H1 (cell line): ENCODE results near the gene MEGF11. TPM values are rescaled to one million over a fixed set of nuclear protein-coding genes. Genes with fewer than 3 reads are reported as not detected.

ENCODE experiments used
- CTCF ChIA-PET: fragments of 300-600 bp; sonication (Branson Sonifier 250); formaldehyde crosslinking; loops from one replicate; lab custom pipeline; 2021; ENCODE audit not compliant: partially characterized antibody; lab: Charles Lee
- POLR2A ChIA-PET: fragments of 300-600 bp; sonication (Branson Sonifier 250); formaldehyde crosslinking; loops from one replicate; lab custom pipeline; 2021; ENCODE audit warnings: inconsistent platforms; ENCODE audit not compliant: partially characterized antibody; lab: Charles Lee
- DNase-seq, 2 experiments: peaks; one replicate each; pipeline versions ENCODE4 v3.0.0 to v3.0.0-alpha.2; 2010 to 2022; ENCODE audit warnings: low spot score in 2 of 2, low read depth in 1 of 2, mixed read lengths in 1 of 2
- FAIRE-seq: peaks from 2 replicates; lab custom pipeline; 2011; peaks lifted over from hg19 to GRCh38; lab: Jason Lieb, UNC
- H2AFZ ChIP-seq: 2 replicates; pipeline ENCODE4 v1.8.1; 2012; ENCODE audit warnings: low read length, inconsistent platforms
- H2AK5ac ChIP-seq: 2 replicates; pipeline ENCODE4 v1.6.1; 2013; ENCODE audit warnings: low read depth, low read length
- H2BK120ac ChIP-seq: replicated peaks from 2 replicates; pipeline ENCODE3; 2013; ENCODE audit warnings: low read depth, low read length, inconsistent platforms
- H2BK12ac ChIP-seq: 2 replicates; pipeline ENCODE4 v1.6.1; 2013; ENCODE audit warnings: low read depth, low read length
- H2BK15ac ChIP-seq: 2 replicates; pipeline ENCODE4 v1.6.1; 2013; ENCODE audit warnings: low read length
- H2BK20ac ChIP-seq: 2 replicates; pipeline ENCODE4 v1.6.1; 2013; ENCODE audit warnings: low read length
- H2BK5ac ChIP-seq: 2 replicates; pipeline ENCODE4 v1.6.1; 2013; ENCODE audit warnings: low read depth, low read length
- H3K14ac ChIP-seq: 2 replicates; pipeline ENCODE4 v1.6.1; 2013; ENCODE audit warnings: inconsistent platforms; ENCODE audit not compliant: insufficient read length
- H3K18ac ChIP-seq: 2 replicates; pipeline ENCODE4 v1.6.1; 2013; ENCODE audit warnings: low read length; ENCODE audit errors: extremely low read depth
- H3K23ac ChIP-seq: 2 replicates; pipeline ENCODE4 v1.6.1; 2013; ENCODE audit warnings: inconsistent platforms; ENCODE audit not compliant: insufficient read length
- H3K23me2 ChIP-seq: 2 replicates; pipeline ENCODE4 v1.6.1; 2013; ENCODE audit warnings: low read depth, low read length
- H3K27ac ChIP-seq: 2 replicates; pipeline ENCODE4 v1.6.1; 2011; ENCODE audit warnings: low read depth, low read length, inconsistent platforms
- H3K27me3 ChIP-seq, 4 experiments: replicated peaks in 1 of 4; 1 replicate in 1 of 4; 2 replicates in 3 of 4; pipeline versions ENCODE4 v1.6.1 to v1.8.1; 2011 to 2013; ENCODE audit warnings: low read length in 3 of 4, mild to moderate bottlenecking in 3 of 4, inconsistent platforms in 2 of 4, mixed read lengths in 2 of 4, moderate library complexity in 1 of 4; ENCODE audit not compliant: control insufficient read depth in 3 of 4, insufficient read depth in 3 of 4; ENCODE audit errors: extremely low read depth in 1 of 4
- H3K36me3 ChIP-seq, 4 experiments: 2 replicates each; pipeline versions ENCODE4 v1.6.1 to v1.8.1; 2011 to 2013; ENCODE audit warnings: mild to moderate bottlenecking in 4 of 4, low read length in 3 of 4, moderate library complexity in 2 of 4, control low read depth in 1 of 4, inconsistent platforms in 1 of 4; ENCODE audit not compliant: insufficient read depth in 4 of 4, control insufficient read depth in 2 of 4
- H3K4ac ChIP-seq: replicated peaks from 2 replicates; pipeline ENCODE3; 2013; ENCODE audit warnings: low read length, low read depth, mixed read lengths, inconsistent platforms; ENCODE audit not compliant: insufficient read length
- H3K4me1 ChIP-seq, 4 experiments: replicated peaks in 1 of 4; 1 replicate in 1 of 4; 2 replicates in 3 of 4; pipeline versions ENCODE4 v1.6.1 to v1.8.1; 2011 to 2013; ENCODE audit warnings: low read length in 3 of 4, inconsistent platforms in 2 of 4, mixed read lengths in 1 of 4; ENCODE audit not compliant: insufficient read depth in 4 of 4, control insufficient read depth in 3 of 4
- H3K4me2 ChIP-seq, 2 experiments: 2 replicates each; pipeline versions ENCODE4 v1.6.1 to v1.8.1; 2011 to 2013; ENCODE audit warnings: low read depth in 2 of 2, low read length in 2 of 2, control low read depth in 1 of 2, inconsistent platforms in 1 of 2, mild to moderate bottlenecking in 1 of 2; ENCODE audit not compliant: insufficient read depth in 1 of 2
- H3K4me3 ChIP-seq, 4 experiments: fragments of 200-600, 300-600 bp in 1 of 4; sonication (generic), shearing (Covaris generic), sonication (Bioruptor Twin) in 1 of 4; 2 replicates each; pipeline versions ENCODE4 v1.5.1 to v1.8.1; 2011 to 2016; ENCODE audit warnings: low read length in 4 of 4, low read depth in 3 of 4, control low read depth in 2 of 4, inconsistent platforms in 2 of 4, mild to moderate bottlenecking in 2 of 4, mixed read lengths in 1 of 4, moderate library complexity in 1 of 4; ENCODE audit not compliant: insufficient read depth in 2 of 4; ENCODE audit errors: extremely low read depth in 1 of 4
- H3K56ac ChIP-seq: replicated peaks from 2 replicates; pipeline ENCODE3; 2013; ENCODE audit warnings: low read depth, mild to moderate bottlenecking, mixed read lengths, low read length, inconsistent platforms; ENCODE audit not compliant: insufficient read length
- H3K79me1 ChIP-seq: 2 replicates; pipeline ENCODE4 v1.6.1; 2013; ENCODE audit warnings: low read depth, low read length, control low read depth
- H3K79me2 ChIP-seq, 2 experiments: 2 replicates each; pipeline versions ENCODE4 v1.6.1 to v1.8.1; 2012 to 2013; ENCODE audit warnings: low read length in 2 of 2, mild to moderate bottlenecking in 2 of 2, inconsistent platforms in 1 of 2; ENCODE audit not compliant: insufficient read depth in 2 of 2, control insufficient read depth in 1 of 2
- H3K9ac ChIP-seq, 4 experiments: replicated peaks in 1 of 4; 1 replicate in 1 of 4; 2 replicates in 3 of 4; pipeline versions ENCODE4 v1.6.1 to v1.8.1; 2011 to 2013; ENCODE audit warnings: low read depth in 3 of 4, low read length in 3 of 4, control low read depth in 2 of 4, mild to moderate bottlenecking in 2 of 4, moderate library complexity in 2 of 4, inconsistent platforms in 1 of 4; ENCODE audit errors: extremely low read depth in 1 of 4
- H3K9me3 ChIP-seq, 2 experiments: 2 replicates each; pipeline versions ENCODE4 v1.6.1 to v1.8.1; 2012 to 2013; ENCODE audit warnings: mild to moderate bottlenecking in 2 of 2, moderate library complexity in 2 of 2, control low read depth in 1 of 2, inconsistent platforms in 1 of 2, low read depth in 1 of 2, low read length in 1 of 2, mixed read lengths in 1 of 2; ENCODE audit not compliant: insufficient read depth in 2 of 2
- H4K20me1 ChIP-seq, 2 experiments: replicated peaks in 1 of 2; 2 replicates each; pipeline versions ENCODE3 to v1.8.1; 2011 to 2013; ENCODE audit warnings: inconsistent platforms in 2 of 2, low read length in 2 of 2, mild to moderate bottlenecking in 1 of 2; ENCODE audit not compliant: insufficient read depth in 2 of 2, control insufficient read depth in 1 of 2
- H4K5ac ChIP-seq: 2 replicates; pipeline ENCODE4 v1.6.1; 2013; ENCODE audit warnings: low read length, low read depth, mixed read lengths, inconsistent platforms; ENCODE audit not compliant: insufficient read length
- H4K8ac ChIP-seq: 2 replicates; pipeline ENCODE4 v1.8.0; 2013; ENCODE audit warnings: mild to moderate bottlenecking, moderate library complexity, low read length, inconsistent platforms; ENCODE audit not compliant: insufficient read depth; ENCODE audit errors: extremely low read depth
- H4K91ac ChIP-seq: replicated peaks from 2 replicates; pipeline ENCODE3; 2013; ENCODE audit warnings: low read length, mixed read lengths, inconsistent platforms; ENCODE audit not compliant: insufficient read length
- CHD1 ChIP-seq: IDR thresholded peaks from 2 replicates; pipeline ENCODE4 v1.6.1; 2012; ENCODE audit warnings: low read depth, low read length, improper control_type of control experiment
- GTF2F1 ChIP-seq: IDR thresholded peaks from 2 replicates; pipeline ENCODE4 v1.6.1; 2012; ENCODE audit warnings: low read depth, low read length, improper control_type of control experiment, borderline replicate concordance
- KDM1A ChIP-seq: fragments of 200-600, 300-600 bp; sonication (generic); IDR thresholded peaks from 2 replicates; pipeline ENCODE4 v1.7.1; 2016; ENCODE audit warnings: mild to moderate bottlenecking, low read length, borderline replicate concordance
- NANOG ChIP-seq: IDR thresholded peaks from 2 replicates; pipeline ENCODE4 v1.6.1; 2011; ENCODE audit warnings: low read length, low read depth, mild to moderate bottlenecking, inconsistent platforms; ENCODE audit not compliant: insufficient read depth, poor library complexity, severe bottlenecking
- POLR2A ChIP-seq, 2 experiments: IDR thresholded peaks; 1 replicate in 1 of 2; 2 replicates in 1 of 2; pipeline ENCODE4 v1.6.1; 2011; ENCODE audit warnings: low read depth in 2 of 2, low read length in 2 of 2, mild to moderate bottlenecking in 2 of 2; ENCODE audit errors: control extremely low read depth in 1 of 2
- RFX5 ChIP-seq: IDR thresholded peaks from 2 replicates; pipeline ENCODE4 v1.6.1; 2011; ENCODE audit warnings: low read depth, low read length, improper control_type of control experiment, borderline replicate concordance
- TAF7 ChIP-seq: optimal IDR thresholded peaks from 2 replicates; pipeline ENCODE3; 2011; ENCODE audit warnings: low read depth, mild to moderate bottlenecking, inconsistent platforms, low read length, moderate library complexity, borderline replicate concordance
- WGBS, 2 experiments: shearing (Covaris generic) in 1 of 2; methylation state at CpG; one replicate each; pipeline versions ENCODE4 v1.1.6 to v1.1.7; 2013 to 2015; ENCODE audit warnings: low lambda C conversion rate in 2 of 2, mixed read lengths in 2 of 2, inconsistent platforms in 1 of 2, low coverage in 1 of 2, missing lambda C conversion rate in 1 of 2; ENCODE audit not compliant: insufficient replicate concordance in 2 of 2, insufficient coverage in 1 of 2, insufficient read length in 1 of 2; ENCODE audit errors: extremely low coverage in 1 of 2, missing lambda C conversion rate in 1 of 2; 5-methylcytosine and 5-hydroxymethylcytosine counted together
- polyA plus RNA-seq, 7 experiments: library from polyadenylated mRNA; depleted of rRNA in 3 of 7; stranded (reverse) in 5 of 7; unstranded in 2 of 7; fragments of >200 nt in 5 of 7; fragments of 200-250 nt in 2 of 7; gene quantifications; 1 replicate in 5 of 7; 2 replicates in 1 of 7; 4 replicates in 1 of 7; pipeline versions ENCODE4 v1.2.1 to v1.2.3, GENCODE V29; 2011 to 2013; ENCODE audit warnings: missing spikeins in 2 of 7, mixed read lengths in 2 of 7
- total RNA-seq: library from RNA; stranded (reverse); fragmentation: NEBNext Ultra II Directional; extraction: Animal tissue kit (Norgen Biotek cat#: 25700); gene quantifications from 2 replicates; pipeline ENCODE4 v1.2.1, GENCODE V29; 2021
- TF ChIP-seq, protein P1 (sequence below), 3 experiments: IDR thresholded peaks; 1 replicate in 2 of 3; 2 replicates in 1 of 3; pipeline versions ENCODE4 v1.5.1 to v1.6.1; 2011; ENCODE audit warnings: low read length in 3 of 3, mild to moderate bottlenecking in 3 of 3, inconsistent platforms in 2 of 3, low read depth in 1 of 3, moderate library complexity in 1 of 3; ENCODE audit not compliant: insufficient read depth in 1 of 3; ENCODE audit errors: control extremely low read depth in 1 of 3

The MEGF11 gene
- total and polyA plus RNA-seq, 2 of the 8 experiments (the other 6 are each of a cell fraction or from before 2014, with no cell fraction given): 4.4 to 4.8 TPM

DNA sequence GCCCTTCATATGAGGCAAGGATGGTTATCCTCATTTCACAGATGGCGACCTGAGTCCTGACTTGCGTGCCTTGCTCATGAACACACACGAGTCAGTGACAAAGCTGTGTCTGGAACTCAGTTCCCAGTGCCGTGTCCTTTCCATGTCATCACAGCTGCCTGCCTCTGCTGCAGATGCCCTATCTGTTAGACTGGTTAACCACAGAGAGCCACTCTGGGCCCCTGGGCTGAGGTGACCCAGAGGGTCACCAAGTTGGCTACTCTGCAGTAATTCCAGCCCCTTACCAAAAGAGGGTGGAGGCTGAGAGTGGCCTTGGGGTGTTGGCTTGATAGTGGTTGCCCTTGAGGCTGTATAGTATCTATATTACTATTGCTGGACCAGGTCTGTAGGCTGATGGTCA lies 343.2 kb downstream of the MEGF11 start:
- Histone ChIP-seq H4K91ac (no peak overlapping the region), H2BK15ac (no peak overlapping the region)
- CTCF ChIA-PET: interaction anchor here (0.9 to 2.6 kb wide), 3 partner anchors 11 to 158 kb away, joined by 3 to 10 read pairs (median 3); no protein-coding TSS in a partner anchor

More for the DNA sequence above, 343.2 kb downstream of the MEGF11 start:
- no peak overlapping the region for H3K4me2 ChIP-seq
- H3K56ac ChIP-seq: no peak overlapping the region
- TF ChIP-seq TAF7 (no peak), NANOG (no peak), RFX5 (no peak), KDM1A (no peak), POLR2A (IDR thresholded peaks at IDR 0.05; ENCODE audit: control extremely low read depth in 1 of 2, low read depth in 2 of 2, low read length in 2 of 2) (no peak), CHD1 (no peak), GTF2F1 (no peak)
- TF ChIP-seq, protein P1, sequence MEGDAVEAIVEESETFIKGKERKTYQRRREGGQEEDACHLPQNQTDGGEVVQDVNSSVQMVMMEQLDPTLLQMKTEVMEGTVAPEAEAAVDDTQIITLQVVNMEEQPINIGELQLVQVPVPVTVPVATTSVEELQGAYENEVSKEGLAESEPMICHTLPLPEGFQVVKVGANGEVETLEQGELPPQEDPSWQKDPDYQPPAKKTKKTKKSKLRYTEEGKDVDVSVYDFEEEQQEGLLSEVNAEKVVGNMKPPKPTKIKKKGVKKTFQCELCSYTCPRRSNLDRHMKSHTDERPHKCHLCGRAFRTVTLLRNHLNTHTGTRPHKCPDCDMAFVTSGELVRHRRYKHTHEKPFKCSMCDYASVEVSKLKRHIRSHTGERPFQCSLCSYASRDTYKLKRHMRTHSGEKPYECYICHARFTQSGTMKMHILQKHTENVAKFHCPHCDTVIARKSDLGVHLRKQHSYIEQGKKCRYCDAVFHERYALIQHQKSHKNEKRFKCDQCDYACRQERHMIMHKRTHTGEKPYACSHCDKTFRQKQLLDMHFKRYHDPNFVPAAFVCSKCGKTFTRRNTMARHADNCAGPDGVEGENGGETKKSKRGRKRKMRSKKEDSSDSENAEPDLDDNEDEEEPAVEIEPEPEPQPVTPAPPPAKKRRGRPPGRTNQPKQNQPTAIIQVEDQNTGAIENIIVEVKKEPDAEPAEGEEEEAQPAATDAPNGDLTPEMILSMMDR (IDR thresholded peaks at IDR 0.05; ENCODE audit: control extremely low read depth in 1 of 3, insufficient read depth in 1 of 3, low read depth in 1 of 3, low read length in 3 of 3): no peak
- no peak overlapping the region for H3K4ac ChIP-seq
- H4K8ac ChIP-seq: no peak overlapping the region
- no peak overlapping the region for H3K23ac ChIP-seq
- H3K18ac ChIP-seq: no peak overlapping the region
- H3K9ac ChIP-seq: no peak overlapping the region
- FAIRE-seq (no peak), DNase-seq (no peak)
- no peak overlapping the region for H2BK12ac ChIP-seq
- no peak overlapping the region for H2BK120ac ChIP-seq
- H3K27ac ChIP-seq: no peak overlapping the region
- 87% methylated on average over 4 of the region's 4 CpGs; no CpG with 5 or more reads in 1 of the 2 experiments for WGBS, 2 experiments
- H3K23me2 ChIP-seq: no peaks in the 10 kb centered on the region
- no peak overlapping the region for H2BK5ac ChIP-seq
- no peak overlapping the region for H2AK5ac ChIP-seq
- no peaks in the 10 kb centered on the region for H3K79me2 ChIP-seq
- no peaks in the 10 kb centered on the region; the same call in 1 of the 2 replicates for H3K79me1 ChIP-seq
- no peak overlapping the region for H2AFZ ChIP-seq
- peaks cover 0 to 5% (median 3%) of the 10 kb centered on the region in 4 experiments; a peak in 4 of 7 replicates for H3K4me1 ChIP-seq
- no peaks in the 10 kb centered on the region for H3K27me3 ChIP-seq
- peaks cover 4 to 5% of the 10 kb centered on the region in 2 experiments for H4K20me1 ChIP-seq
- no peak overlapping the region for H3K4me3 ChIP-seq
- H4K5ac ChIP-seq: no peak overlapping the region
- H2BK20ac ChIP-seq: no peak overlapping the region
- no peak overlapping the region for H3K14ac ChIP-seq
- no peaks in the 10 kb centered on the region for H3K9me3 ChIP-seq
- POLR2A ChIA-PET: interaction anchor here (0.6 to 1.1 kb wide), 3 partner anchors 12 to 307 kb away, joined by 3 read pairs; no protein-coding TSS in a partner anchor
- H3K36me3 ChIP-seq: peaks cover 0 to 13% (median 0%) of the 10 kb centered on the region in 4 experiments; a peak in 5 of 8 replicates
